HG03565 (cell line): ENCODE results near the gene HMCN1.

Source experiments
- ATAC-seq: cut with Tn5 transposase; IDR thresholded peaks from one replicate; pipeline ENCODE4 v1.9.1; 2021; ENCODE audit warnings: mild to moderate bottlenecking, moderate library complexity; ENCODE audit not compliant: unreplicated experiment

Gene HMCN1

GRCh38 chr1:185733818-185734735 lies at the start of gene HMCN1:
TSS of gene HMCN1 (plus strand) at chr1:185734391. CDS start at chr1:185734780, 389 bp downstream.
- no peak for ATAC-seq

DNA sequence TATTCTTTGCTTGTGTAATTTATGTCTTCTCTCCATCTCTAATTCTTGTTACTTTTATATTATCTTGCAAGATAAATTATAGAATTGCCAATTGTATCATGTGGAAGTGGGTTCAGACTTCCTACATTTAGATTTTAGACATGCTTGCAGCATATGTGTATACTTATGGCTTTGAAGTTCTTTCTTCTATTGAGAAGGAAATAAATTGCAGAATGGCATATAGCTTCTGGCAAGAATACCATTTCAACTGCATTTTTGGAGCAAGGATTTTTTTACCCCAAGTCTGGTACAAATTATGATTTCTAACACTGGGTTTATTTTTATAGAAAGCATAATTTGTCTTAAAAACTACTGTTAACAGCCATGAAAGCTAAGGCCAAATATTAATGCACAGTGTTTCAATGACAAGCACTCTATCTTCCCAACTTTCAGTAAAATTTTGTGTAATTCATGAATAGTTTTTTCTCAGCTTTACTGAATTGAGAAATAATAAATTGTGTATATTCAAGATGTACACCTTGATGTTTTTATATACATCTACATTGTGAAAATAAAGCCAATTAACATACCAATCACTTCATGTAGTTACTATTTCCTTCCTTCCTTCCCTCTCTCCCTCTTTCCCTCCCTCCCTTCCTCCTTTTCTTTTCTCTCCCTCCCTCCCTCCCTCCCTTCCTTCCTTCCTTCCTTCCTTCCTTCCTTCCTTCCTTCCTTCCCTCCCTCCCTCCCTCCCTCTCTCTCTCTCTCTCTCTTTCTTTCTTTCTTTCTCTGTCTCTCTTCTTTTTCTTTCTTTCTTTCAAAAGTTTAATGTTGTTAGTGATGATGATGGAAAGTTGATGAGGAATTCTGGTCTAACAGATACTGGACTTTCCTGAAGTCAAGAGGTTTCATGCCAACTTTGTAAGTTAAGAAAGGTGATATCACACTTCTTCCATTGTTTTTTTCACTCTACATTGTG lies 47.1 kb upstream of the HMCN1 start:
- no peak for ATAC-seq

DNA sequence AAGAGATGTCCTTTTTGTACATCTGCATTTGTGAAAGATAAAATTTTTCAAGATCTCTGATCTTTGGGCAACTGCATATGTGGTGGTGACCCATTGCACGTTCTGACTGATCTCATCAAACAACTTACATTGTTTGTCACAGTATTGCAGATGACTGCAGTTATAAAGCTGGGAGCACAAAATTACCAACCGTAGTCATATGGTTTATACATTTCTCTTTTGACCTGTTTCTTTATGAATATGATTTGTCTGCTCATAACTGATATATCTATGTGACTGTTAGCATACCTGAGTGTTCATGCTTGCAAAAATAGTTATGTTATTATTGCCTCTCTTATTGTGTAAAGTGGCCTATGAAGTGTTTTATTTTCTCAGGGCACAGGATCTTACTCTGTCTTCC lies 43.7 kb upstream of the HMCN1 start:
- ATAC-seq: no peak

DNA sequence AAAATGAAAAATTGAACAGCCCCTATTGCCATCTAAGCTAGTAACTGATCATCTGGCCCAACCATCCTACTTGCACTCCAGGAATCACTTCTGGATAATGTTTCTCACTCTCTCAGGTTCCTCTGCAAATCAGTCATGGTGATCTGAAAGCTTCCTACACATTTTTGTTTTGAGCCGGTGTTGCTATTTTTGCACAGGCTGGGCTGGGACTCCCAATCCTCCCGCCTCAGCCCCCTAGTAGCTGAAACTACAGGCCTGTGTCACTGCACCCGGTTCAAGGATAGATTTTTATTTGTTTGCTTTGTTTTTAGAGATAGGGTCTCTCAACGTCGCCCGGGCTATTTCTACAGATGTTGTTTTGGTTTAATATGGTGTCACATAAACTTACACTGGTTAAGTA lies 40.5 kb upstream of the HMCN1 start:
- no peak for ATAC-seq

DNA sequence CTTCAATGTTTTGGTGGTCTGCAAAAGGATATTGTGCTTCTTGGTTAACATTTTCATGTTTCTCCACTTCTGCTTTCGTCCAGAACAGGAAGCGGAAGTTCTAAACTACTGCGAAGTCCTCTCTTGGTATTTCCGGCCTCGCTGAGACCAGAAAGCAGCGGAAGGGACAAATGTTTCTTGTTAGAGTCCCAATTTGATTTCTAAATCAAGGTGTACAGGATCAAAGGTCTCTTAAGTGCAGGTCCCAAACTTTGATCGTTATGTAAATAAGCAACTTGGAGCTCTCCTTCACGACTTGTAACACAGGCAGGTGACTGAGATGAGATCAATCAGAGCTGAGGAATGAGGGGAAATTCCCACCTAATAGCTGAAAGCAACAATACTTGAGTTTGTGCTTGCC lies 40.1 kb upstream of the HMCN1 start:
- ATAC-seq: peak; percentile 81

GRCh38 chr1:185695299-185695698 lies 38.9 kb upstream of the HMCN1 start:
- ATAC-seq: no peak

DNA sequence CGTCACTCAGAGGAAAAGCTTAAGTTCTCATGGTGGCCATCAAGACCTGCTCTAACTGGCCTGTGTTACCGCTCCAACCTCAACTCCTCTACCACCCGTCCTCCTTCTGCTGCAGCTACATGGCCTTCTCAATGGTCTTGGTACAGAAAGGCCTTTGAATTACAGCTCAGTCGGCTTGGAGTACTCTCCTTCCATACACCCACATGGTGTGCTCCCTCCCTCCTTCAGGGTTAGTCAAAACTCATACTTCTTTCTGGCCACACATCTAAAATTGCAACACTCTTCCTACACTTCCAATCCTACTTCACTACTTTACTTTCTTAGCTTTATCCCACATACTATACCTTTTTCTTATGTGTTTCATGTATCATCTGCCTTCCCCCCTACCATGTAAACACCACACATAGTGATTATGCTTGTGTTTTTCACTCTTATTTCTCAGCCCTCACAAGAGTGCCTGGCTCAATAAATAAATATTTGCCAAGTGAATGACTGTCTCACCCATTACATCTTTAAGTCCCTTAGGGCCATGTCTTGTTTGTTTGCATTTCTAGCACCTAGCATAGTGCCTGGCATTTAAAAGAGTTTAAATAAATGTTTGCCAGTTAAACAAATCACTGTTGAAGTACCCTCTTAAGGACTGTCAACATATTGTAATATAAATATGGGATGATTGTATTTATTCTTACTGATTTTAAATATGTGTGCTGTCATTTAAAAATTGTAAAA lies 37.6 kb upstream of the HMCN1 start:
- ATAC-seq: no peak

GRCh38 chr1:185699874-185700273 lies 34.3 kb upstream of the HMCN1 start:
- ATAC-seq: no peak

DNA sequence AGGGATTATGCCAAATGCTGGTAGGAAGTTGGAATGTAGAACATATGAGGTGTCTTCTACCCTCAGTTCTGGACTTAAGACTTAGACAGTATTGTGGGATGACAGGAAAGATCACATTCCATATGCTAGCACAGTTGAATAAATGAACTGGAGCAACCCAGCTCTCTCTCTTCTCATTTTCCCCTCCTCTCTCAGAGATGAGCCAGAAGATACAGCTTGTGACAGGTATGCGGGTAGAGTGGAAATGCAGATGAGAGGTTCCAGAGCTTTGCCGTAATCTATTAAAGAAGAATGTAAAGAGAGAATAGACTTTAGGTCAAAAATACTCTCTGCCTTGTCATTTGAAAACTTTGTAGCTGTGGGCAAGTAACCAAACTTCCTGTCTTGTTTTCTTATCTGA lies 32.5 kb upstream of the HMCN1 start:
- no peak for ATAC-seq

- no peak for ATAC-seq
These were observed 30.0 kb upstream of the HMCN1 start for GRCh38 chr1:185704181-185704580.

- ATAC-seq: no peak
These were observed 18.1 kb upstream of the HMCN1 start for GRCh38 chr1:185716095-185716494.

DNA sequence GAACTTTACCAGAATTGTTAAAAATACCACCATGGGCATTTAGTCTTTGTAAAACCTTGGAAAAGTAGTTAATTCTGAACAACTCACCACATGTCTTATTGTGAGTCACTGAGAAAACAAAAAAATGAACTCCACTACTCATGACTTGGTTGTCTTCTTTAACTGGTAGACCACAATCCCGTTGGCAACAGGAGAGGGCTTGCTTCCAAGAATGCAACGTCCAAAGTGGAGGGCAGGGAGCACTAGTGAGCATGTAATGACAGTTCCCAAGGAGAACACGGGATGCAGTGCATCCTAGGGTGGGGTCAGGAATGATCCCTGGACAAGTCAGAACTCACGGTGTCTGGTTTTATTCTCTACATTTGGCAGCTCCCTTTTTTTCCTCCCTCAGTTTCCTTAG lies 15.2 kb upstream of the HMCN1 start:
- ATAC-seq: no peak

GRCh38 chr1:185720633-185721272 lies 13.4 kb upstream of the HMCN1 start:
- no peak for ATAC-seq

- no peak for ATAC-seq
These were observed 12.6 kb upstream of the HMCN1 start for GRCh38 chr1:185721553-185721952.

GRCh38 chr1:185722098-185722497 lies 12.1 kb upstream of the HMCN1 start:
- no peak for ATAC-seq

GRCh38 chr1:185727726-185728125 lies 6.5 kb upstream of the HMCN1 start:
- ATAC-seq: no peak

DNA sequence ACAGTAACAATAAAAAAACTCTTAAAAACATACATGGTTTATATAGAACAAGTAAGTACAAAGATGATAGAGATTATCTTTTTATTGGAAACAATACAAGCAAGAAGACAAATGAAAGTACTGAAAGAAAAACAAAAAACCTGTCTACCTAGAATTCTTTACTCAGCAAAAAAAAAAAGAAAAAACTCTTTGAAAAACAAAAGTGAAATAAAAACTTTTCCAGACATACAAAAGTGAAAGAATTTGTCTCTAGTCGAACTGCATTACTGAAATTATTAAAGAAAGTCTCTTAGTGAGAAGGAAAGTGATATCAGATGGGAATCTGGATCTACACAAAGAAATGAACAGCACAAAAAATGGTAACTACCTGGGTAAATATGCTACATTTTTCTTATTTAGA lies 2.7 kb upstream of the HMCN1 start:
- ATAC-seq: no peak

GRCh38 chr1:185732951-185733350 lies 1.2 kb upstream of the HMCN1 start:
- ATAC-seq: no peak

DNA sequence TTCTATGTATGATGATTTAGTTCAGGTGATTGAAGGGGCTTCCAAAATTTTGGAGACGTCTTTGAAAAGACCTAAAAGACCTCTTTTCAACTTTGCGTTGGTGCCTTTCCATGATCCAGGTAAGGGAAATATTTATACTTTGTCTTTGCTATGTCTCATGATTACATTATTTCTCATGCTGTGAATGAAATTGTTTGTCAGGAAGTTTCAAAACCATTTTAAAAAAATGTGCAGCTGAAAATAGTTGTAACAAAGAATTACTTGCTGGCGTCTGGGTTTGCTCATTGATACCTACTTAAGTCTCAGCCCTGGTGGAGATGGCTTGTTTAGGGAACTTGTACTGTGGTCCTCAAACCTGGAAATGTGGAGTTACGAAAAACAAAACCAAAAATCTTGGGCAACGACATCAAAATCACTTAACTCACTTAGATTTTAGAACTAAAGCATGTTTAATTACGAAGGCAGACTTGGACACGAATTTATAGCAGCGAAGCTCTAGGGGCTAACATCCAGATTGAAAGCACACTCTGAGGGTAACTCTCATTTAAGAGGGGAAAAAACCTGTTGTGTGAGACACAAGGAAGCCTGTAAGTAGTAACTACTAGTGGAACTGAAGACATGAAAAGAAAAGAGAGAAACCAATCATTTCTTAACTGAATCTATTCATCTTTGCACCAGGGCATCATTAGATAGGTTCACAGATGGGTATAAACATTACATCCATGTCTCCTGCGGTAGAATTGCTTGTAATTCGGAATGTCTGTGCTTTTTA lies 924 bp downstream of the HMCN1 start:
- ATAC-seq: no peak

DNA sequence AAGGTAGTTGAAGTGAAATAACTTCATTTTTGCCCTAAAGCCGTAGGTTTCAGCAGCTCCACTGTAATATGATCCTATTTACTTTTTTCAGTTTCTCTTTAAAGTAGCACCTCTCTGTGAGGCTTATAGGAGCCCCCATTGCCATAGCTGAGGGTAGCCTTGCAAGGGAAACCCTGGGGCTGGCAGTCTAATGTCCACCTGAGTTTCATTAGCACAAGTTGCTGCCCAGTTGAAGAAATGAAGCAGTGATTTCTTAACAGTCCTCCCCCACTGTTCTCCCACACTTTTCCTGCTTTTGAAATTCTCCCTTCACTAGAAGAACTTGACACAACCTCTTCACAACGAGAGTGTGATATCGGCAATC lies 1.5 kb downstream of the HMCN1 start:
- ATAC-seq: no peak
